ENCODE results near the gene C8G.

GRCh38 chr9:136915632-136916329, 29.3 kb upstream of the C8G start:
- TF ChIP-seq EZH2 (IDR thresholded peaks at IDR 0.05), result no peak
- no peak for TF ChIP-seq EZH2phosphoT487 (IDR thresholded peaks at IDR 0.05; ENCODE audit: borderline replicate concordance)
- no peak for TF ChIP-seq POLR2AphosphoS5 (IDR thresholded peaks at IDR 0.05; ENCODE audit: low read depth, low read length)
- TF ChIP-seq POLR2A (IDR thresholded peaks at IDR 0.05; ENCODE audit: borderline replicate concordance, extremely low read depth, insufficient read depth, insufficient read length), result no peak
- no peak for TF ChIP-seq CTCF (IDR thresholded peaks at IDR 0.05 in 2 of 3, conservative IDR thresholded peaks at IDR 0.05 in 1 of 3; ENCODE audit: borderline replicate concordance in 1 of 3, insufficient read depth in 1 of 3, low read depth in 2 of 3, low read length in 2 of 3)
- TF ChIP-seq RAD21 (IDR thresholded peaks at IDR 0.05; ENCODE audit: low read depth), result no peak
- TF ChIP-seq ZBTB33 (IDR thresholded peaks at IDR 0.05; ENCODE audit: extremely low read depth, insufficient replicate concordance, low read length), result no peak
- TF ChIP-seq CEBPB (IDR thresholded peaks at IDR 0.05; ENCODE audit: low read depth), result no peak
- no peak for TF ChIP-seq ELF1 (IDR thresholded peaks at IDR 0.05; ENCODE audit: borderline replicate concordance, low read depth)
- TF ChIP-seq EGR1 (IDR thresholded peaks at IDR 0.05; ENCODE audit: low read depth), result no peak
- no peak for TF ChIP-seq REST (IDR thresholded peaks at IDR 0.05; ENCODE audit: low read depth)
- no peak for TF ChIP-seq MAX (IDR thresholded peaks at IDR 0.05)
- TF ChIP-seq CBX3 (IDR thresholded peaks at IDR 0.05; ENCODE audit: low read depth), result no peak
